Esophagus squamous epithelium (tissue), 5 donors: ENCODE measurements around the gene DMPK. TPM values are rescaled to one million over a fixed set of nuclear protein-coding genes. Genes with fewer than 3 reads are reported as not detected.

ENCODE experiments used
- DNase-seq: peaks from one replicate; lab custom pipeline; 2025; lab: John Stamatoyannopoulos, UW
- H3K27ac ChIP-seq, 4 donors: fragments of 200-600 bp; sonication (generic); one replicate each; pipeline ENCODE4 v1.5.1; 2016 to 2019; ENCODE audit warnings: mild to moderate bottlenecking in 1 of 4
- H3K27me3 ChIP-seq, 4 donors: fragments of 200-600 bp; sonication (generic); 1 replicate in 3 of 4; 2 replicates in 1 of 4; pipeline versions ENCODE4 v1.5.1 to v1.6.0; 2017 to 2021; ENCODE audit warnings: antibody characterized with exemption in 1 of 4
- H3K36me3 ChIP-seq, 3 donors: fragments of 200-600 bp; sonication (generic); one replicate each; pipeline ENCODE4 v1.5.1; 2016 to 2019
- H3K4me1 ChIP-seq, 3 donors: fragments of 200-600 bp; sonication (generic); one replicate each; pipeline ENCODE4 v1.5.1; 2017 to 2019
- H3K4me3 ChIP-seq, 4 donors: fragments of 200-600 bp; sonication (generic); 1 replicate in 3 of 4; 2 replicates in 1 of 4; pipeline ENCODE4 v1.5.1; 2016 to 2019; ENCODE audit warnings: mild to moderate bottlenecking in 2 of 4, moderate library complexity in 1 of 4
- H3K9me3 ChIP-seq, 3 donors: fragments of 200-600 bp; sonication (generic); one replicate each; pipeline ENCODE4 v1.5.1; 2016 to 2019
- POLR2A ChIP-seq, 4 donors: fragments of 450-650 bp; IDR thresholded peaks; one replicate each; pipeline ENCODE4 v1.6.1; 2017; ENCODE audit warnings: antibody characterized with exemption in 4 of 4, mild to moderate bottlenecking in 4 of 4, moderate library complexity in 3 of 4
- WGBS, 2 donors: methylation state at CpG; one replicate each; pipeline ENCODE4 v1.1.5; 2018; 5-methylcytosine and 5-hydroxymethylcytosine counted together
- intact Hi-C: fragments of 100-400 bp; cut with DNase I; formaldehyde crosslinking; loops from one replicate; pipeline ENCODE4 v1.15.0; 2022
- total RNA-seq, 4 donors: library from RNA; depleted of rRNA; stranded (reverse); fragments of >200 nt; gene quantifications; one replicate each; pipeline ENCODE4 v1.1.0, GENCODE V29; 2016
- TF ChIP-seq, protein P1 (sequence below), 6 experiments: fragments of 450-650 bp in 4 of 6; fragments of 200-600 bp in 2 of 6; sonication (generic) in 2 of 6; IDR thresholded peaks; one replicate each; pipeline ENCODE4 v1.5.1; 2016 to 2019; ENCODE audit warnings: antibody characterized with exemption in 6 of 6, mild to moderate bottlenecking in 4 of 6, moderate library complexity in 4 of 6
- donor health status: DM: yes; HTN: yes; CAD: no.

The DMPK gene
- total RNA-seq, 4 donors from 2014 or later: 15.8 to 36.6 (median 17.2) TPM

DNA sequence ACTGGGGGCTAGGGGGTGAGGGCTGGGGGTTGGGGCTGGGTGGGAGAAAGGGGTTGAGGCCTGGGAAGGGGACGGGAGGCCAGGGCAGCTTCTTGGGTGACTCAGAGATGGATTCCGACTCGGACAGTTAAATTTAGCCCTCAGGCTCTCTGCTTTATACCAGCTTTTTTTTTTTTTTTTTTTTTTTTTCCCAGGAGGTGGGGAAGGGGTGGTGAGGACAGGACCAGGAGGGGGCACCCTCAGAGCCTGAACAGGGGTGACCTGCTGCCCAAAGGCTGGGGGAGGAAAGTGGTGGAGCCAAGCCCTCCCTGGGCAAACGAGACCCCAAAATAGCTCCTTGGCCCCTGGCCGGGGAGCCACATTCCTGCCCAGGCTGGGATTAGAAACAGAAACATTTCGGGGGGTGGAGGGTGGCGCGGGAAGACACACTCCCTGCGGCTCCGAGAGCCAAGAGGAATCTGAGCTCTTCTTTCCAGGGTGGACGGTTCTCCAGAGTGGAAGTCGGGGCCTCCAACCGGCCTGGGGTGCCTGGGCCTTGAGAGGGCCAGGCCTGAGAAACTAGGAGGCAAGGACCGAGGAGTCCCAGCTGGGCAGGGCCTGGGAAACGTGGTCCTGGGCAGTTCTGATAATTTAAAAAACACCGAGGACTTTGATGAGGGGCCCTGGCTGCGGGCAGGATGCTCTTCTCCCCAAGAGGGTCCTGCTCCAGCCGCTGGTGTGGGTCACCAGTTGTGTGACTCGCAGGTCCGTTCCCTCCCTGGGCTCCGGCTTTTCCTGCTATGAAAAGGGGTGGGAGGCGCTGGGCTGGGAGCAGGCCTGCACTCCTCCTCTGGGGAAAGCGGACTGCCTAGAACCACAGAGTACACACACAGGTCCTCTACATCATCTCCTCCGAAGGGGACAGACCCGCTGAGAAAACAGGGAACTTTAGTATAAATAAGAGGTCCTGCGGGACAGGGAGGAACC is 813 bp upstream of the DMPK start:
- WGBS, 2 donors: 26 to 41% methylated on average over 10 to 17 of the region's 26 CpGs
- H3K4me1 ChIP-seq: peaks cover 51 to 81% (median 64%) of the 10 kb centered on the region in 3 donors
- peak overlapping the region in 3 of 4 donors; percentile 55 to 64 (median 57) for H3K4me3 ChIP-seq
- intact Hi-C loops: no loop called here
- H3K27me3 ChIP-seq: no peaks in the 10 kb centered on the region
- peak in 1 of 4 donors; percentile 12 for TF ChIP-seq POLR2A (IDR thresholded peaks at IDR 0.05)
- TF ChIP-seq, protein P1, sequence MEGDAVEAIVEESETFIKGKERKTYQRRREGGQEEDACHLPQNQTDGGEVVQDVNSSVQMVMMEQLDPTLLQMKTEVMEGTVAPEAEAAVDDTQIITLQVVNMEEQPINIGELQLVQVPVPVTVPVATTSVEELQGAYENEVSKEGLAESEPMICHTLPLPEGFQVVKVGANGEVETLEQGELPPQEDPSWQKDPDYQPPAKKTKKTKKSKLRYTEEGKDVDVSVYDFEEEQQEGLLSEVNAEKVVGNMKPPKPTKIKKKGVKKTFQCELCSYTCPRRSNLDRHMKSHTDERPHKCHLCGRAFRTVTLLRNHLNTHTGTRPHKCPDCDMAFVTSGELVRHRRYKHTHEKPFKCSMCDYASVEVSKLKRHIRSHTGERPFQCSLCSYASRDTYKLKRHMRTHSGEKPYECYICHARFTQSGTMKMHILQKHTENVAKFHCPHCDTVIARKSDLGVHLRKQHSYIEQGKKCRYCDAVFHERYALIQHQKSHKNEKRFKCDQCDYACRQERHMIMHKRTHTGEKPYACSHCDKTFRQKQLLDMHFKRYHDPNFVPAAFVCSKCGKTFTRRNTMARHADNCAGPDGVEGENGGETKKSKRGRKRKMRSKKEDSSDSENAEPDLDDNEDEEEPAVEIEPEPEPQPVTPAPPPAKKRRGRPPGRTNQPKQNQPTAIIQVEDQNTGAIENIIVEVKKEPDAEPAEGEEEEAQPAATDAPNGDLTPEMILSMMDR (IDR thresholded peaks at IDR 0.05): no peak
- H3K9me3 ChIP-seq: no peaks in the 10 kb centered on the region
- peak overlapping the region; percentile 79 to 92 (median 89) for H3K27ac ChIP-seq
- no peak for DNase-seq
- H3K36me3 ChIP-seq: peaks cover 11 to 39% (median 19%) of the 10 kb centered on the region in 3 donors

DNA sequence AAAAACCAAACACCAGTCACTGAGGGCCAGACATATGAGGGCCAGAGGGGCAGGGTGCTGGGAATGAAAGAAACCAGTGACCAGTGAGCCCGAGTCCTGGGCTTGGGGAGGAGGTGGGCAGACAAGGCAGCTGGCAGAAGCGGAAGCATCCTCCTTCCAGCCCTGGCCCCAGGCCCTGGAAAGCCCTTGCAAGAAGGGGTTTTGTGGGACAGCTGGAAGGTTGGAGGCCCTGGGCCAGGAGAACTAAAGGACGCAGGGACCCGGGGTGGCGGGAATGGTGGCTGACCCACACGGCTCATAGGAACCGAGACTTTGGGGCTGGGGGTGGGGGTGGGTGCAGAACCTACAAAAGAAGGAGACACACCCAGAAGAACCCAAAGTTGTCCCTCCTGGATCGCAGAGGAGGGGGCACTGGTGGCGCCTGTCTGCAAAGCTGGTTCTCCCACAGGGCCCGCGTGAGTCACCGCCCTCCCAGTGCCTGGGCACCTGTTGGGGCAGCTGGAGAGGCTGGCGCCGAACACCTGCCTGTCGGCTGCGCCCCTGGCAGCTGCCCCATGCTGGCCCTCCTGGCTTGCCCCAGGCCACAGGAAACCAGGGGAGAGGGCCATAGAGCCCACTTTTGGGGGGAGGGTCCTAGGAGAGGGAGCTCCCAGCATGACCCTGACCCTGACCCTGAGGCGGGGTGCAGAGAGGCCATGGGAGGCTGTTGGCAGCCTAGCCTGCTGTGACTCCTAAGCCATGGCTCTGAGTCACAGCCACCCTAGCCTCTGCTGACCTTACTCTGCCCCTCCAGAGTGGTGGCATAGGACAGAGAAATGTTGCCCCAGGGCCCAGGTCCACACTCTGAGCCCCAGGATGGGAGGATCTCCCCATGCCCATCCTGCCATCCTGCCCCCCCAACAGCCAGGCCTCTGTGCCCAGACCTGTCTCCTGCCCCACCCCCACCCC is 802 bp downstream of the DMPK start:
- H3K4me1 ChIP-seq: peaks cover 51 to 82% (median 64%) of the 10 kb centered on the region in 3 donors
- H3K27ac ChIP-seq: peak overlapping the region; percentile 79 to 92 (median 89)
- no peak for TF ChIP-seq POLR2A (IDR thresholded peaks at IDR 0.05)
- TF ChIP-seq, protein P1 (IDR thresholded peaks at IDR 0.05): peak in 1 of 6 experiments; percentile 5
- DNase-seq: no peak
- 11 to 24% methylated on average over 5 to 7 of the region's 17 CpGs for WGBS, 2 donors
- H3K27me3 ChIP-seq: no peaks in the 10 kb centered on the region
- H3K4me3 ChIP-seq: peak overlapping the region; percentile 31 to 64 (median 56)
- H3K36me3 ChIP-seq: peaks cover 22 to 39% (median 23%) of the 10 kb centered on the region in 3 donors
- intact Hi-C loops: no loop called here
- H3K9me3 ChIP-seq: no peaks in the 10 kb centered on the region

DNA sequence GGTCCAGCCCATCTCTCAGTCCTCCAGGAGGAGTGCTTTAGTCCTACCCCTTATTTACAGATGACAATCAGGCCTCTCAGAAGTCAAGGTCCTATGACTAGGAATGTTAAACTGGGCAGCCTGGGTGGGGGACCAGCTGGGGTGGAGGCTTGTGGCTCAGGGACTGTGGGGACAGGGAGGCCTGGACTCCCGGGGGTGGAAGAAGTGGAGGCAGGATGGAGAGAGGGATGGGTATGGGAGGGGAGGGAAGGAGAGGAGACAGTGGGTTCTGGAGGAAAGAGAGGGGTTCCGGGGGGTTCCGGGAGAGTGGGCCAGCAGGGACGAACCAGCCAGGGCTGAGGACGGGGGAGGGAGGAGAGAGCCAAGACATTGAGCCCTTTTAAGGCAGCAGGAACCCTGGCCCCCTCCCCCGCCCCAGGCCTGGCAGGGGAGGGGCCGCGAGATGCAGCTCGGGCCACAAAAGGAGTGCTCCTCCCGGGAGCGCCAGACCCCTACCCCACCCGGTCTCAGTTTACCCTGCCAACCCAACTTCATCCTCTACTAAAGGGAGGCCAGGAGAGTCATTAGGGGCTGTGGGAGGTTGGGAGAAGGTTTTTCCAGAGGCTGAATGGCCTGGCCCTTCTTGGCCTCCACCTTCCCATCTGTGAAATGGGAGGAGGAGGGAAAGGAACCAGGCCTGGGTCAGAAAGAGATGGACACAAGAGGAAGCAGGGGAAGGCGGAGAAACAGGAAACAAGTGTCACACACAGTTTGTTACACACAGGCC is 1.7 kb downstream of the DMPK start:
- Histone ChIP-seq H3K4me1 (peaks cover 51 to 76% (median 64%) of the 10 kb centered on the region in 3 donors), H3K9me3 (no peaks in the 10 kb centered on the region), H3K27ac (peak overlapping the region; percentile 79 to 92 (median 89)), H3K4me3 (peak overlapping the region; percentile 31 to 64 (median 56)), H3K36me3 (peaks cover 14 to 34% (median 17%) of the 10 kb centered on the region in 3 donors), H3K27me3 (no peaks in the 10 kb centered on the region)
- TF ChIP-seq, protein P1 (IDR thresholded peaks at IDR 0.05): no peak
- TF ChIP-seq POLR2A (IDR thresholded peaks at IDR 0.05): no peak
- WGBS, 2 donors: 32% methylated on average over 12 to 13 of the region's 13 CpGs
- intact Hi-C loops: no loop called here
- DNase-seq: no peak

DNA sequence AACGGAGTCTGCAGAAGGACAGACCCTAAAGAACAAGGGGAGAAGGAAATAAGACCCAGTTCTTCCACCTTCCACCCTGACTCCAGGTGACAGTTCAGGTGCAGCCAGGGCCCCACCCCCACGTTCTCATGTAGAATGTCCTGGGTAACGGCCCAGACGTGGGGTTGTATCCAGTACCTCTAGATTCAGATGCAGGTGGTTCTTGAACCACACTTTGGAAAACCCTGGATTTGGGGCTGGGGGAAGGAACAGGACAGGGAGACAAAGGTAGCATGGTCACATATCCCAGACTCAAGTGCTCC is 2.2 kb downstream of the DMPK start:
- DNase-seq: no peak
- peaks cover 51 to 71% (median 58%) of the 10 kb centered on the region in 3 donors for H3K4me1 ChIP-seq
- no peak for TF ChIP-seq POLR2A (IDR thresholded peaks at IDR 0.05)
- TF ChIP-seq, protein P1 (IDR thresholded peaks at IDR 0.05): no peak
- peaks cover 11 to 29% (median 14%) of the 10 kb centered on the region in 3 donors for H3K36me3 ChIP-seq
- 34 to 41% methylated on average over 4 of the region's 4 CpGs for WGBS, 2 donors
- H3K9me3 ChIP-seq: no peaks in the 10 kb centered on the region
- H3K27ac ChIP-seq: peak overlapping the region; percentile 79 to 92 (median 89)
- intact Hi-C loops: no loop called here
- no peaks in the 10 kb centered on the region for H3K27me3 ChIP-seq
- H3K4me3 ChIP-seq: peak overlapping the region; percentile 15 to 64 (median 56)
